ENCODE results near the gene SLC6A2.
"Not testable (repeated sequence)": the region's sequence is repeated elsewhere in the genome, so short reads cannot be mapped to it uniquely, and the experiment has no call there.

SLC6A2 gene

DNA sequence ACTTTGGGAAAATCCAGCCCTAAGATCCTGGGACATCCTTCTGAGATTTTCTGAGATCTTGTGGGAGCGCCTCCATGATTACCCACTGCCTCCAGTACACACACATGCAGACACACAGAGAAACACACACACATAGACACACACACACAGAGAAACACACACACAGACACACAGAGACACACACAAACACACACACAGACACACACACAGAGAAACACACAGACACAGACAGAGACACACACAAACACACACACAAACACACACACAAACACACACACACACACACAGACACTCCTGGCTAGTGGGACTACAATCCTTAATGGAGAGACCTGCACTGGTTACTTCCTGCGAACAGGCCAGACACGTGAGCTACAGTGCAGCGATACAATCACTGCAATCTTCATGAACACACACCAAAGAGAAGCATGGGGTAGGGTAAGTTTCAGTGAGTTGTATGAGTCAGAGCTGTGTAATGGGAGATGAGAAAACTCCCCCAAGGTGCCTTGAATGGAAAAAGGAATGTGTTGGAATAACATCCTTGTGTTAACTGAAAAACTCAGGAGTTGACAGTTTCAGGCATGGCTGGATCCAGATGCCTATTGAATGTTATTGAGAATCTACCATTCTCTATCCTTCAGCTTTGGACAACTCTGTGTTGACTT is 79.5 kb downstream of the SLC6A2 start:
- no peaks in the 10 kb centered on the region for H3K9me3 ChIP-seq (ENCODE audit: control insufficient read depth, insufficient read depth, low read length)
- no peaks in the 10 kb centered on the region for H3K36me3 ChIP-seq (ENCODE audit: insufficient read depth, low read length)
- no peaks in the 10 kb centered on the region for H3K4me1 ChIP-seq (ENCODE audit: insufficient read depth, low read length)
- H3K9ac ChIP-seq (ENCODE audit: low read depth, low read length) = no peak overlapping the region

DNA sequence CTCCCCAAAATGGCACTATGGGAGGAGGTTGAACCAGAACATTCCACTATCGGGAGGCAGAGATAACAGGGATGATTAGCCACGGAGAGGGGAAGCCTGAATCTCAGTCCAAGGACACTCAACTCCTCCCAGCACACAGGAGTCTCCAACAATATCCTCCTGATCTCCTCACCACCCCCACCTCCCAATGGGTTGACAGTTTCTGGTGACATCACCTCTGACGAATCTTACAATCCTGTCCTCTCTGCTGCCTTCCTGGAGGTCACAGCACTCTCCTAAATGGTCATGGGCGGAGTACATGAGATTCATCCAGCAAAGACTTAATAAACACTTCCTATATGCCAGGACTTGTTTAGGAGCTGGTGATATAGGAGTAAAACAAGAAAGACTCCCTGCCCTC is 80.9 kb downstream of the SLC6A2 start:
- Histone ChIP-seq H3K9ac (ENCODE audit: low read depth, low read length) (no peak overlapping the region), H3K36me3 (ENCODE audit: insufficient read depth, low read length) (no peaks in the 10 kb centered on the region), H3K4me1 (ENCODE audit: insufficient read depth, low read length) (no peaks in the 10 kb centered on the region)

DNA sequence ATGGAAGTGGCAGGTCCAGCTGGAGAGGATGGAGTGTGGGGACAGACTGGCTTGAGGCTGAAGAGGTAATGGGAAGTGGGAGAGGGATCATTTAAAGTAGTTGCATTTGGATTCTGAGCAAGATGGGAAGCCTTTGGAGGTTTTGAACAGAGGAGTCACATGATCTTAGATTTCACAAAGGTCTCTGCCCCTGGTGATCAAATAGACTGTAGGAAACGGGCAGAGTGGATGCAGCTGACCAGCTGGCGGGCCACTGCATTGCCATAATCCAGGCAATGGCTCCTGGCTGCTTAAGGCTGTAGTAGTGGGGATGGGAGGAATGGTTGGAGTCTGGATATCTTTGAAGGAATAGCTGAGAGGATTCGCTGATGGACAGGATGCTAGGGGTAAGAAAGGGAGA is 81.5 kb downstream of the SLC6A2 start:
- Histone ChIP-seq H3K36me3 (ENCODE audit: insufficient read depth, low read length) (no peaks in the 10 kb centered on the region), H3K9ac (ENCODE audit: low read depth, low read length) (no peak overlapping the region), H3K9me3 (ENCODE audit: control insufficient read depth, insufficient read depth, low read length) (no peaks in the 10 kb centered on the region), H3K4me1 (ENCODE audit: insufficient read depth, low read length) (no peaks in the 10 kb centered on the region)

More for the DNA sequence above, 80.9 kb downstream of the SLC6A2 start:
- H3K9me3 ChIP-seq (ENCODE audit: control insufficient read depth, insufficient read depth, low read length) = no peaks in the 10 kb centered on the region

DNA sequence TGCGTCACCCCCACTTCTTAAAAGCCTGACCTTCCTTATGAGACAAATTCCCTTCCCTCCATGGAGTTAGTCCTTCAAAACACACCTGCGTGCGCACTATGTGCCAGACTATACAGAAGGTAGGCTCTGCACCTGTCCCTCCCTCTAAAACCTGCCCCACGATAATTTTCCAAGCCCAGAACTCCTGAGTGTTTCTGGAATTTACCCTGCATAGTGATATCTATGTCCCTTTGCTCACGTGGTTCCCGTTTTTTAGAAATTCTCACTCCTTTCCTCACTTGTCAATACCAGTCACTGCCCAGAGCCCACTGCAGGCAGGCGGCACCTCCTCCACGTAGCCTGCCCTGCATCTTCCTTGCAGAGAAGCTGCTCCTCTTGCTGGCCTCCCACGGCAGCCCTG is 82.2 kb downstream of the SLC6A2 start:
- Histone ChIP-seq H3K9ac (ENCODE audit: low read depth, low read length) (no peak overlapping the region), H3K9me3 (ENCODE audit: control insufficient read depth, insufficient read depth, low read length) (no peaks in the 10 kb centered on the region), H3K36me3 (ENCODE audit: insufficient read depth, low read length) (no peaks in the 10 kb centered on the region), H3K4me1 (ENCODE audit: insufficient read depth, low read length) (no peaks in the 10 kb centered on the region)

DNA sequence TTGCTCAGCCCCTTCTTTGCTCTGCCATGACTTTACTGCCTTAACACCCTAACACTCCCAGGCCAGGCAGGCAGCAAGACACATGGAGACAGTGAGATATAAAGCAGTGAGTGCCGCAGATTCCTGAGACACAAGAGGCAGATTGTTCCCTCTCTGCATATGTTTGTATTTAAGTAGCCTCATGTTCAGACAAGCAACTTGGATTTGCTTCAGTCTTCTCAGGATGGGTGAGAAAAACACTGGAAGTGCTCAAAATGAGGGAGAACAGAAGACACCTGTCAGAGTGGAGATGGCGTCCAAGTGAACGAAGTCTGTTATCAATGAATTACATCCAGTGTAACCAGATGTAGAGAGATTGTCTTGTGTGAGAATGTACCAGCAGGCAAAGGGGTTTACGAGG is 90.3 kb downstream of the SLC6A2 start:
- Histone ChIP-seq H3K9me3 (ENCODE audit: control insufficient read depth, insufficient read depth, low read length) (no peaks in the 10 kb centered on the region), H3K4me1 (ENCODE audit: insufficient read depth, low read length) (no peaks in the 10 kb centered on the region), H3K9ac (ENCODE audit: low read depth, low read length) (no peak overlapping the region), H3K36me3 (ENCODE audit: insufficient read depth, low read length) (no peaks in the 10 kb centered on the region)

DNA sequence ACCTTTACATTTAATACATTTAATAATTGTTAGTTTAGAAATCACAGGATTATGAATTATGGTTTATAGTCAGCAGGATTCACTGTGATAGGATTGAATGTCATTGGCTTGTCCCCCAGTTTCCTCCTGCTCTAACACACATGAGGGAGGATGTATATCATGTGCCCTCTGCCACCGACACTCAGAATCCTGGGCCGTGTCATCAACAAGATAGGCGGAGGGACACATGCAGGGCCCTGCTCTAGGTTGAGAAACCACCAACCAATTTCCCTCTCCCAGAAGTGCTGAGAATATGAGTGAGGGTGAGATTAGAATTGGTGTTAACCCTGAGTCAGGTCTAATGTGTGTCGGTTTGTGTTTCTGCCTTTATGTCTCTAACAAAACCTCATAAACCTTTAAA is 92.0 kb downstream of the SLC6A2 start:
- no peak overlapping the region for H3K9ac ChIP-seq (ENCODE audit: low read depth, low read length)
- H3K9me3 ChIP-seq (ENCODE audit: control insufficient read depth, insufficient read depth, low read length) = 0 out of 2 replicates have a peak, but pooled peaks cover 5% of the 10 kb centered on the region
- no peaks in the 10 kb centered on the region for H3K4me1 ChIP-seq (ENCODE audit: insufficient read depth, low read length)
- H3K36me3 ChIP-seq (ENCODE audit: insufficient read depth, low read length) = no peaks in the 10 kb centered on the region

DNA sequence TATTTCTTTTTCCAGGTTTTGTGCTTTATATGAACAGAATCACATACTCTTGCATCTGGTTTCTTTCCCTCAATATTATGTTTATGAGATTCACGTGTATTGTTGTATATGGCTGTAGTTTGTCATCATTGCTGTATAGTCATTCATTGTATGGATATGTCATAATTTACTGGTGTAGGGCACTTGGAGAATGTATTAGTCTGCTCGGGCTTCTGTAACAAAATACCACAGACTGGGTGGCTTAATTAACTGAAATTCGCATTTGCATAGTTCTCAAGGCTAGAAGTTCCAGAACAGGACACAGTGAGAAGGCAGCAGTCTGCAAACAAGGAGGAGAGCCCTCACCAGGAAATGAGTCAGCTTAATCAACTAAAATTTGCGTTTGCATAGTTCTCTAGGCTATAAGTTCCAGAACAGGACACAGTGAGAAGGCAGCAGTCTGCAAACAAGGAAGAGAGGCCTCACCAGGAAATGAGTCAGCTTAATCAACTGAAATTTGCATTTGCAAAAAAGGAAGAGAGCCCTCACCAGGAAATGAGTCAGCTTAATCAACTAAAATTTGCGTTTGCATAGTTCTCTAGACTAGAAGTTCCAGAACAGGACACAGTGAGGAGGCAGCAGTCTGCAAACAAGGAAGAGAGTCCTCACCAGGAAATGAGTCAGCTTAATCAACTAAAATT is 96.8 kb downstream of the SLC6A2 start:
- H3K9me3 ChIP-seq (ENCODE audit: control insufficient read depth, insufficient read depth, low read length); H3K9ac ChIP-seq (ENCODE audit: low read depth, low read length); H3K36me3 ChIP-seq (ENCODE audit: insufficient read depth, low read length); H3K4me1 ChIP-seq (ENCODE audit: insufficient read depth, low read length): not testable (repeated sequence)

DNA sequence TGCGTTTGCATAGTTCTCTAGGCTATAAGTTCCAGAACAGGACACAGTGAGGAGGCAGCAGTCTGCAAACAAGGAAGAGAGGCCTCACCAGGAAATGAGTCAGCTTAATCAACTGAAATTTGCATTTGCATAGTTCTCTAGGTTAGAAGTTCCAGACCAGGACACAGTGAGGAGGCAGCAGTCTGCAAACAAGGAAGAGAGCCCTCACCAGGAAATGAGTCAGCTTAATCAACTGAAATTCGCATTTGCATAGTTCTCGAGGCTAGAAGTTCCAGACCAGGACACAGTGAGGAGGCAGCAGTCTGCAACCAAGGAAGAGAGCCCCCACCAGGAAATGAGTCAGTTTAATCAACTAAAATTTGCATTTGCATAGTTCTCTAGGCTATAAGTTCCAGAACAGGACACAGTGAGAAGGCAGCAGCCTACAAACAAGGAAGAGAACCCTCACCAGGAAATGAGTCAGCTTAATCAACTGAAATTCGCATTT is 97.4 kb downstream of the SLC6A2 start:
- H3K9me3 ChIP-seq (ENCODE audit: control insufficient read depth, insufficient read depth, low read length); H3K4me1 ChIP-seq (ENCODE audit: insufficient read depth, low read length); H3K9ac ChIP-seq (ENCODE audit: low read depth, low read length); H3K36me3 ChIP-seq (ENCODE audit: insufficient read depth, low read length): not testable (repeated sequence)

Data from ES-I3 (cell line).